HG03565 (cell line): ENCODE results near the gene PTPRCAP.
"Not testable (repeated sequence)": the region's sequence is repeated elsewhere in the genome, so short reads cannot be mapped to it uniquely, and the experiment has no call there.

ENCODE experiments used
- ATAC-seq: cut with Tn5 transposase; IDR thresholded peaks from one replicate; pipeline ENCODE4 v1.9.1; 2021; ENCODE audit warnings: mild to moderate bottlenecking, moderate library complexity; ENCODE audit not compliant: unreplicated experiment

PTPRCAP gene, protein sequence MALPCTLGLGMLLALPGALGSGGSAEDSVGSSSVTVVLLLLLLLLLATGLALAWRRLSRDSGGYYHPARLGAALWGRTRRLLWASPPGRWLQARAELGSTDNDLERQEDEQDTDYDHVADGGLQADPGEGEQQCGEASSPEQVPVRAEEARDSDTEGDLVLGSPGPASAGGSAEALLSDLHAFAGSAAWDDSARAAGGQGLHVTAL

DNA sequence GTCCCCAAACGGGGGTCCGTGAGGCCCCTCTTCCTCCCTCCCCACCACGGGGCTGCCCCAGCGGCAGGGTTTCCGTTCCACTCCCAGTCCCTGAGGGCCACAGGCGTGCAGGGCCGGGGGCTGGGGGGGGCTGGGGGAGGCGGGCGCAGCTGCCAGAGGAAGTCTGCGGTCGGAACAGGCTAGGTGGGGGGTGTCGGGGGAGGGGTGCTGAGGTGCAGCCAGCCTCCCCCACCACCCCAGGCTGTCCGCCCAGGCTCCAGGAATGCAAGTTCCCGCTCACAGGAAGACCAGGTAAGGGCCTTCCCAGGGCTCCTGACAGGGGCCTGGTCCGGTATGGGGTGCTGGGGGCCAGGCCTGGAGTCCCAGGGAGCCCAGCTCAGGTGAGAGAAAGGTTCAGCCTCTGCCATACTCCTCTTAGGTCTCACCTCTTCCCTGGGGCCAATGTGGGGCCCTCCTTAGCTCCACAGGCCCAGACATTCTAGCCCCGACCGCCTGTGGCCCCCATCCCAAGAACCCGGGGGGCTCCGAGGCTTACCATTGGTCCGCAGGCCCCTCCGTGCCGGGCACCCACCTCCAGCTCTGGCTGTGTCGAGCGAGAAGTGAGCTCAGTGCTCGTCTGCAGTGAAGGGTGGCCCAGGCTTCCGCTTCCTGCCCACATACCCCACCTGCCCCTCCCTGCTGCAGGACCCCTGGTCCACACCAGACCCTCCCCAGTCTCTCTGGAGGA is at the start of gene PTPRCAP:
Gene PTPRCAP (minus strand): TSS at position 601 of the 727 bp plus-strand sequence. CDS start 63 bp downstream, at position 538.
- ATAC-seq: no peak

DNA sequence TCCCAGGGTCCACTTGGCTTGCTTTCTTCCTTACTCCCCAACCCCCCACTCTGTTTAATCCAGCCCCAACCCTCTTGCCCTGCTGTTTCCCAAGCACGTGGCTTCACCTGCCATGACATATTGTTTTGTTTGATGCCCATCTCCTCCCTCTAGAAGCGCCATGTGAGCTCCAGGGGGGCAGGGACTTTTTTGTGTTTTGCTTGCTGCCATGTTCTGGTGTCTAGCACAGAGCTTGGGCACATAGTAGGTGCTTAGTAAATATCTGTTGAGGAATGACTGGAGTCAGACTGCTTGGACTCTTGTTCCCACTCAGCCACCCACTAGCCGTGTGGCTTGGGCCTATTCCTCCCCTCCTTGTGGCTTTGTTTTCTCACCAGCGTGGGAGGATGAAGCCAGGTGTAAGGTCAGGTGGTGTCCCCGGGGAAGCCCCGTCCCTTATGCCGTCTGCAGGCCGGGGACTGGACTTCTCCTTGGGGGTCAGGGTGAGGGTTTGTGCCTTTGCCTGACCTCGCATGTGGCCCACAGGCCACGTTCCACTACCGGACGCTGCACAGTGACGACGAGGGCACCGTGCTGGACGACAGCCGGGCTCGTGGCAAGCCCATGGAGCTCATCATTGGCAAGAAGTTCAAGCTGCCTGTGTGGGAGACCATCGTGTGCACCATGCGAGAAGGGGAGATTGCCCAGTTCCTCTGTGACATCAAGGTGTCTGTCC is 49.2 kb upstream of the PTPRCAP start:
- peak; percentile 18 for ATAC-seq

DNA sequence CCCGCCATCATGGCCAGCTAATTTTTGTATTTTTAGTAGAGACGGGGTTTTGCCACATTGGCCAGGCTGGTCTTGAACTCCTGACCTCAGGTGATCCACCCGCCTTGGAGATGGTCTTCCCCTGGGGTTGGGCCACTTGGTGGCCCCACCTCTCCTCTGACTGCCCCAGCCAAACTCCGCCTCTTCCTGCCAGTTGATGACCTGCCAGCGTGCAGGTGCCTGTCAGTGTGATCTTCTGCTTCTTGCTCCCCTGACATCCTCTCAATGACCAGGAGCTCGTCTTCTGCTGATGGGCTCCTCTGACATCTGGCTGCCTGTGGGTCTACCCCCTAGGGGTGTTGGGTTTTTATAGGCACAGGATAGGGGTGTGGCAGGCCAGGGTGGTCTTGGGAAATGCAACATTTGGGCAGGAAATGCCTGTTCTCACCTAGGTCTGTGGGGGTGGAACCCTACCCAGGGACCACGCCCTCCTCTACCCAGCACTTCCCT is 48.4 kb upstream of the PTPRCAP start:
- not testable (repeated sequence) for ATAC-seq

DNA sequence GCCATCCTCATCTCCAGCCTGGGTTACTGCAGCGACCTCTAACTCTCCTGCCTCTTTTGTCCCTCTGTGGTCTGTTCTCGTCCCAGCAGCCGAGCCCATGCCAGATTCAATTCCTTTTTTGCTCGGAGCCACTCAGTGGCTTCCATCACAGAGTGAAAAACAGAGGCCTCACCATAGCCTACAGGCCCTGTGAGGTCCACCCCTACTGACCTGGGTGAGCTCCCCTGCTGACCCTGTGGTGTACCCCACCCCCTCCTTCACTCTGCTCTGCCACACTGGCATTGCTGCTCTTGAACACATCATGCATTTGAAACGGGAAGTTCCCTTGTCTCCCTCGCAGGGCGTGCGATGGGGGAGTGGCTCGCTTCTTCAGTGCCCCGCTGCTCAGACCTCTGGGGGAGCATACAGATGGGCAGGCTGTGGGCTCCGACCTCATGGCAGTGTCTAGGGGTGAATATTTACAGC is 47.4 kb upstream of the PTPRCAP start:
- ATAC-seq: no peak

DNA sequence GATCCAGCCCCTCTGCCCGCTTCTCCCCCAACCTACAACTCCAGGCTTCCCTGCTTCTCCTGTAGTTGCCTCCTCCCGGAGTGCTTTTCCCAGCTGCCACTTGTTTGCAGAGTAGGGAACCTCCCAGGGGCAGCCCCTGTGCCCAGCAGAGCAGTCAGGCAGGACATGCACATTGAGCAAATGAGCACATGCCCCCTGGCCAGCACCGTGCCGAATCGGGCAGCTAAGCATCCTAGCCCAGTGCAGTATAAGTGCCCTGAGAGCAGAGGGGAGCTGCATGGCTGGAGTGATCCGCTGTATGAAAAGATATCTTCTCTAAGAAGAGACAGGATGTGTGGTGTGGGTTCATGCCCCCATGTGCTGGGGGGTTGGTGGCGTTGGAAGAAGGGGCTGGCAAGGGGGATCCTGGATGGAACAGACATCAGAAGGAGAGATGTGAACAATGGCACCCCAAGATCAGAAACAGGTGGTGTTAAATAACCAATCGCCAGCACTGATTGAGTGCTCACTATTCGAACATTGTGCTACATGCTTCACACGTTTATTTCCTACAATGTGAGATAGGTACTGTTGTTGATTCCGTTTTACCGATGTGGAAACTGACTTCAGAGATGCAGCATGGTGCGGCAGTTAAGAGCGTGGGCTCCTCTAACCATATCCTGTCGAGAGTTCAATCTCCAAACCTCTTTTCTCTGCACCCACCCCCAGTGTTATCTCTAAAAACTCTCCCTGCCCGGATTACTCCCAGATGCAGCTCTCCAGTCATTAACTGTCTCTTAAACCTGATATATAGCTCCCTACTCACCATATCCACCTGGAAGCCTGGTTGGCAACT is 46.6 kb upstream of the PTPRCAP start:
- no peak for ATAC-seq

DNA sequence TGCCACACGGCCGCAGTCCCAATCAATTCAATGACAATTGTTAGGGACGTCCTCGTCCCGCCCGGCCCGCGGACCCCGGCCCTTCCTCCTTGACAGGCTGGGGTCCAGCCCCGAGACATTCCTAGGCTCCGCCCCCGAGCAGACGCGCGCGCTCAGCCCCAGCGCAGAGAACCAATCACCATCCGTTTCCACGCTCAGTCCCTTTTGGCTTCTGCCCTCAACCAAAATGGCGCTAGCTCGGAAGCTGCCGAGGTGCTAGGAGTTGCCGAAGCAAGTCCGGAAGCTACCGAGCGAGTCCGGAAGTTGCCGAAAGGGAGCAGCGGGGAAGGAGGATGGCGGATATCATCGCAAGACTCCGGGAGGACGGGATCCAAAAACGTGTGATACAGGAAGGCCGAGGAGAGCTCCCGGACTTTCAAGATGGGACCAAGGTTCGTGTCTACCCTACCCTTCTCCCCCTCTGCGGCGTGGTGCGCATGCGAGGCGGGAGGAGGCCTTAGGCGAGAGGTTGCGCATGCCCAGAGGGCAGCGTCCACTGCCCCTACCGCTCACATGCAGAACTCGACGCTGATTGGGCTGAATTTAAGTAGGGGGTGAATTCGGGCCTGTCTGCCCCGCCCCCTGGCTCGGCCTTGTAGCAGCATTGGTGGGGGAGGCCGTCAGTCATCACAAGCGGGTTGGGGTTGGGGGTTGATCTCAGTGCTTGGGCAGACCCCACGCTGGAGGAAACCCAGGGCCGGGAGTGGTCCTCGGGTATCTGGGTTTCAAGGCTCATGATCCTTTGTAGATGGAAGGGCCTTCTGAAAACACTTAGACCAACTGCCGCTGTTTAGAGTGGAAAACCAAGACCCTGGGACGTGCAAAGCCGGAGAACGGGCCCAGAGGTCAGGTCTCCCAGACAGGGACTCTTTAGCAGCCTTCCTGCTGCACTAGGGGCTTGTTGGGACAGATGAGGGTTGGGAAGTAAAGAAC is 45.6 kb upstream of the PTPRCAP start, which contains the start of gene AIP:
Gene AIP (plus strand): TSS at position 200 of the 972 bp plus-strand sequence. CDS start 133 bp downstream, at position 333.
- peak; percentile 53 for ATAC-seq

DNA sequence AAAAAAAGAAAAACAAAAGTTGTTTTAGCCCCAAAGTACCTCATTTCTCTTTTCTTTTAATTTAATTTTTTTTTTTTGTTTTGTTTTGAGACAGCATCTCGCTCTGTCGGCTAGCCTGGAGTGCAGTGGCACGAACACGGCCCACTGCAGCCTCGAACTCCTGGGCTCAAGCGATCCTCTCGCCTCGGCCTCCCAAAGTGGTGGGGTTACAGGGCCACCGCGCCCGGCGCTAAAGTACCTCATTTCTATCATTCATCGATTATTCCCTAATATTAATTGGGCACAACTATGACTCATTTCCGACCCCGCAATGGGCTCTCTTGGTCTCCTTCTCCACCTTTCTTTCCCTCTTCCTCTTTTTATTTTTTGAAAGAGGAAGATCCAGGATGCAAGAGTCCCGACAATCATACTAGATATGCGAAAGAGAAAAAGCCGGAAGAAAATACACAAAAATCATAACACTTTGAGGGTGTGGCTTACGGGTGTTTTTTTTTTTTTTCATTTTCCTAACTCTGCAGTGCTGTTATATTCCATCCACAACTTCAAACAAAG is 44.9 kb upstream of the PTPRCAP start:
- ATAC-seq: no peak

DNA sequence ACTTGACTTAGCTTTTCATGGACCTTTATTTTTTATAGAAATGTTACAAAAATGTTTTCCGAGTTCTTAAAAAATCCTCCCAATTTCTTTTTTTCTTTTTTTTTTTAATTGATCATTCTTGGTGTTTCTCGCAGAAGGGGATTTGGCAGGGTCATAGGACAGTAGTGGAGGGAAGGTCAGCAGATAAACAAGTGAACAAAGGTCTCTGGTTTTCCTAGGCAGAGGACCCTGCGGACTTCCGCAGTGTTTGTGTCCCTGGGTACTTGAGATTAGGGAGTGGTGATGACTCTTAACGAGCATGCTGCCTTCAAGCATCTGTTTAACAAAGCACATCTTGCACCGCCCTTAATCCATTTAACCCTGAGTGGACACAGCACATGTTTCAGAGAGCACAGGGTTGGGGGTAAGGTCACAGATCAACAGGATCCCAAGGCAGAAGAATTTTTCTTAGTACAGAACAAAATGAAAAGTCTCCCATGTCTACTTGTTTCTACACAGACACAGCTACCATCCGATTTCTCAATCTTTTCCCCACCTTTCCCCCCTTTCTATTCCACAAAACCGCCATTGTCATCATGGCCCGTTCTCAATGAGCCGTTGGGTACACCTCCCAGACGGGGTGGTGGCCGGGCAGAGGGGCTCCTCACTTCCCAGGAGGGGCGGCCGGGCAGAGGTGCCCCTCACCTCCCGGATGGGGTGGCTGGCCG is 40.0 kb upstream of the PTPRCAP start:
- ATAC-seq: not testable (repeated sequence)

DNA sequence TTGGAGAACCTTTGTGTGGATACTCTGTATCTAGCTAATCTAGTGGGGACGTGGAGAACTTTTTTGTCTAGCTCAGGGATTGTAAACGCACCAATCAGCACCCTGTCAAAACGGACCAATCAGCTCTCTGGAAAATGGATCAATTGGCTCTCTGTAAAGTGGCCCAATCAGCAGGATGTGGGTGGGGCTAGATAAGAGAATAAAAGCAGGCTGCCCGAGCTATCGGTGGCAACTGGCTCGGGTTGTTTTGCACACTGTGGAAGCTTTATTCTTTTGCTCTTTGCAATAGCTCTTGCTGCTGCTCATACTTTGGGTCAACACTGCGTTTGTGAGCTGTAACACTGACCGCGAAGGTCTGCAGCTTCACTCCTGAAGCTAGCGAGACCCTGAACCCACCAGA is 39.2 kb upstream of the PTPRCAP start:
- not testable (repeated sequence) for ATAC-seq

DNA sequence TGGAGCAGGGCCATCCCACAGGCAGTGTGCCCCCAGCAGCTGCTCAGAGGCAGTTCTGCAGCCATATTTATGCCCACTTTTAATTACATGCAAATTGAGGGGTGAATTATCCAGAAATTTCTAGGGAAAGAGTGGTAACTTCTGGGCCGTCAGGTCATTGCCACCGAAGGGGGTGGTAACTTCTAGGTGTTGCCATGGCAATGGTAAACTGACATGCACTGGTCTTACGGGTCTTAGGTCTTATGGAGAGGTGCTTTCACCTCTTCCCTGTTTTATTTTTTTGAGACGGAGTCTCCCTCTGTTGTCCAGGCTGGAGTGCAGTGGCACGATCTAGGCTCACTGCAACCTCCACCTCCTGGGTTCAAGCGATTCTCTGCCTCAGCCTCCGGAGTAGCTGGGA is 35.4 kb upstream of the PTPRCAP start:
- ATAC-seq: no peak

DNA sequence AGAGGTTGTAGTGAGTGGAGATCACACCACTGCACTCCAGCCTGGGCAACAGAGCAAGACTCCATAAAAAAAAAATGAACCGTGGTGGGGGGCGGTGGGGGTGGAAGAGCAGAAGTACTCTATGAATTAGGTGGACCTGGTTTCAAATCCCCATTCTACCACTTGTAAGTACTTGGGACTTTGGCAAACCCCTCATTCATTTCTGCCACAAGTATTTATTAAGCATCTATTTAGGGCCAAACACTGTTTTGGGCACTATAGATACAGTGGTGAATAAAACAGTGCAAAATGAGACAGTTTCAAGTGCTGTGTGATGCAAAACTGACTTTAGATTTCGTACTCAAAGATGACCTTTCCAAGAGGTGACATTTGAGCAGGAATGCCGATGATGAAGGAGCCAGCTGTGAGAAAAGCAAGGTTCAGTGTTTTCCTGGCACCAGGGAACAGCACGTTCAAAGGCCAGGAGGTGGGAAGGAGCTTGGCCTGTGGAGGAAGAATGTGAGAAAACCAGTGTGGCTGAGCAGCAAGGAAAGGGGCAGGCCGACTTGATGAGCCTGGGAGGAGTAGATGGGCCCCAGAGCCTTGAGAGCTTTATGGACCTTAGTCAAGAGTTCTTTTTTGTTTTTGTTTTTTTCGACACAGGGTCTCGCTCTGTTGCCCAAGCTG is 33.0 kb upstream of the PTPRCAP start:
- ATAC-seq: no peak

DNA sequence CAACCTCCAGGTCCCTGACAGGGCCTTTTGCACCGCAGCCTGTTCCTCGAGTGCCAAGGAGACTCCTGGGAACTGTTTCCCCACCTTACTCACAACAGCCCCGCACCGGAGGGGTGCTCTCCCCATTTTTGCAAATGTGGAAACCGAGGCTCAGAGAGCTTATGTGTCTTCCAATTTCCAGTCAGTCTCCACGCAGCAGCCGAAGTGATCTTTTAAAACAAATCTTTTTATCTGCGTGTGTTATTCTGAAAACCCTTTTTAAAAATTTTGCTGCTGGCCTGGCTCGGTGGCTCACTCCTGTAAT is 32.0 kb upstream of the PTPRCAP start:
- no peak for ATAC-seq

DNA sequence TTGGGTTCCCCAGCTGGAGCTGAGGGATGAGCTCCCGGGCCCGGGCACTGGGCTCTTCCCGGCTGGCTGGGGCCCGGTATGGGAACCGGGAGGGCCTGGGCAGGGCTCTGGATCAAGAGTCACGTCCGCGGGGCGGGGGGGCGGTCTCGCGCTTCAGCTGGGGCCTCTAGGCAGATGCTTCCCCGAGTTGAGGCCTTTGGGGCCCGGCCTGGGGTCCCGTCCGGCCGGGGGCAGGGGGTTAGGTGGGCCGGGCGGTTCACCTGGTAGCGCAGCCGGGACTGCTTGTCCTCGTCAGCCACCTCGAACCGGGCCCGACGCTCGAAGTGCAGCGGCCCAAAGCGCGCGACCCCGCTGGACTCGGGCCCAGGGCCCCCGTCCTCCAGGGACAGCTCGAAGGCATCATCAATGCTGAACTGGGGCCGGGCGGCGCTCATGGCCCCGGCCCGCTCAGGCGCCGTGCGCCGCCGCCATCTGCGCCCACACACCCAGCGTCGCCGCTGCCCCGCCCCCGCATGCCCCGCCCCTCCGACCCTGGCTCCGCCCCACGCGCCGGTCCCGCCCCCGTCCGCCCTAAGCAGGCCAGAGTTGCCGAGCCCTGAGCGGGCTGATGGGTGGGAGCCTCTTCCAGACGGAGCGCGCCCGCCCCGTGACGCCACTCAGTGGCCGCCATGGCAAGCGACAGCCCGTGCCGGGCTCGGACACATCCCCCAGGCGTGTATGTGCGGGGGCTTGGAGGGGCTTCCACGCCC is 31.5 kb upstream of the PTPRCAP start, which contains the start of gene TMEM134:
Gene TMEM134 (minus strand): TSS at position 493 of the 749 bp plus-strand sequence. CDS start 59 bp downstream, at position 434.
- peak; percentile 62 for ATAC-seq

DNA sequence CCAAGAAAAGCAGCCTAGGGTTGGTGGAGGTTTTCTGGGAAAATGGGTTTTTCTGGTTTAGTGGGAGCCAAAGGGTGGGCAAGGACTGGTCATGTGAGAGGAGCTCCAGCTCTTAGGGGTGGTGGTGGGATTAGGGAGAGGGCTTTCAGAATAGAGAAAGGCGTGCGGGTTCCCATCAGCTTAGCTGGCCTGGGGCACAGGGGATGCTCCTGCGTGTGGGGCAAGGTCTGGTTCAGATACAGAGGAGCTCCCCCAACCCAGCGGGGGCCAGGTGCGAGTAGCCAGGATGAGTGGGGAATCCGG is 30.9 kb upstream of the PTPRCAP start:
- no peak for ATAC-seq

DNA sequence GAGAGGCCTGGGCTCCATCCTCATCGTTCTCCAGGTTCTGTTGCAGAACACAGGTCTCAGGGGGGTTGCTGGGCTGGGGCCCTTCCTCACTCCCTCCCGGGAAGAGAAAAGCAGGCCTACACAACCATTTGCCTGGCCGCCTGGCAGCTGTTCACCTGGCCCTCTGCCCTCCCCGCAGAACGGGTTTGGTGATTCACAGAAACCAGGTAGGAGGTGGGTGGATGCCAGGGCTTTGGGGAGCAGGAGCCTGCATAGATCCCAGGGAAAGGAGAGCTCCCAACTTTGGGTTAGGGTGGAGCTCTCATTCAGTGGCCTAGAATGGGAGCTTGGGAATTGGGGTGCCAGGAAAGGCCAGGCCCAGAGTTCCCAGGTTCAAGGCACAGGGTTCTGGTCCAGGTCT is 30.6 kb upstream of the PTPRCAP start:
- ATAC-seq: no peak

DNA sequence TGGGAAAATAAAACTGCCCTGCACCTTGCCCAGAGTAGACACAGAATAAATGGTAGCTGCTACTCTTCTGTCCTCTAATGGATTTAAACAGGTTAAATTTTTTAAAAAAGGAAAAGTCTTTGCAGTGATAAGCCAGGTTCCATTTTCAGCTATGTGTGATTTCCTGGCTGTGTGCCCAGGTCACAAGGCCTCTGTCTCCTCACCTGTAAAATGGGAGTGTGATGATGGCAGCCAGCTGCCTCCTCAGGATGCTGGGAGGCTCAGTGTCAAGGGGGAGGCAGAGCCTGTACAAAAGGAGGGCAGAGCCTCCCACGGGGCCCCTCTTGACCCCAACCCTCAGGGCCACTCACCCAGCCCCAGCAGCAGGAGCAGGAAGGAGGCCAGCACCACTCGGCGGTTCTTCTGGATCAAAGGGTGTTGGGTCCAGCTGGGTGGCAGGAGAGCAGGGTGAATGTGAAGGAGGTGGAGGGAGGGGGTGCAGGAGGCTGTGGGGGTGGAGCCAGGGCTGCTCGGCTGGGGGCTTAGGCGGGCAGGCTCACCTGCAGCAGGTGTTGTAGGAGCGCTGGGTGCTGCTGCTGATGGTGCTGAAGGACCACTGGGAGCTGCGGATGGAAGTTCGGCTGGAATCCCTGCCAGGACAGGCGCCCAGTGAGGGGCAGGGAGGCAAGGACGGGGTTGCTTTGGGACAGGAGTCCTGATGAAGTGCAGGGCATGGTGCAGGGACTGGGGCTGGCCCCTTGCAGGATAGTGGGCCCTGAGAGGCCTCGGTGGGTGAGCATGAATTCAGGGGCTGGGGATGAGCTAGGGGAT is 29.7 kb upstream of the PTPRCAP start:
- ATAC-seq: no peak

DNA sequence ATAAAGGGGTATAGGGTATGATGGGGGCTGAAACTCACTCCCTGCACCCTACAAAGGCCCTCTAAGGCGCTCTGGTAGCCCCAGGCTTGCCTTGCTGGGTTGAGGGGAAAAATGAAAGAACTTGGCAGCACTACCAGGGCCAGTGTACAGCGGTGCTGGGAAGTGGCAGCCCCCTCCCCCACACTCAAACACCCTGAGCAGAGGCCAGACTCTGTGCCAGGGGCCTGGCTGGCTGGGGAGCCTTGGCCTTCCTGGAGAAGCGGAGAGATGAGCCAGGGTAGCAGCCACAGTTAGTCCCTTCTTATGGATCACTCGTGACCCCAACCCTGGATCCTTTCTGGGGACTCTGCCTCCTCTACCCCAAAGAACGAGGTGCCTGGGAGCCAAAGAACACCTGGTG is 28.9 kb upstream of the PTPRCAP start:
- ATAC-seq: no peak
